NCI-H345 treated with DMSO at 0.1 percent for 48 hours (cell line): ENCODE data around the gene RNF168.
"Not testable (repeated sequence)": the region's sequence is repeated elsewhere in the genome, so short reads cannot be mapped to it uniquely, and the experiment has no call there.

ENCODE experiments used
- DNase-seq: peaks from one replicate; lab custom pipeline; 2025; ENCODE audit not compliant: unreplicated experiment; lab: John Stamatoyannopoulos, UW

The RNF168 gene

GRCh38 chr3:196503196-196504076 is at the start of gene RNF168:
RNF168 (minus strand) TSS chr3:196503768; CDS start chr3:196503173, 595 bp downstream.
- DNase-seq: peak; percentile 92

DNA sequence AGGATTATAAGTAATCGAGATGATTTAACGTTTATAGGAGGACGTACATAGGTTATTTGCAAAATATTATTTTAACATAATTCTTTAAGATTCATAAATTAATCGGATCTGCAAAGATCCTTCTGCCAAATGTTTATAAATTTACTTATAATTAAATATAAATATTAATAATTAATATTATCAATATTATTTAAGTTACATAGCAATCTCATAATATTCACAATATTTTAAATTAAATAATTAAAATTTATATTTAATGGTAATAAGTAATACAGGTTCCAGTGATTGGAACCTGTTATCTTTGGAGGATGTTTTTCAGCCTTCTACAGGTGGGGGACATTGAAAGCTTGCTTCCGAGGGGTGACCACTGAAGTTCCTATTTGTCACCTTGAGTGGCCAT is 48.7 kb upstream of the RNF168 start:
- no peak for DNase-seq

GRCh38 chr3:196550172-196550571 is 46.6 kb upstream of the RNF168 start:
- DNase-seq: not testable (repeated sequence)

- DNase-seq: not testable (repeated sequence)
These were observed 45.7 kb upstream of the RNF168 start for GRCh38 chr3:196549312-196549711.

DNA sequence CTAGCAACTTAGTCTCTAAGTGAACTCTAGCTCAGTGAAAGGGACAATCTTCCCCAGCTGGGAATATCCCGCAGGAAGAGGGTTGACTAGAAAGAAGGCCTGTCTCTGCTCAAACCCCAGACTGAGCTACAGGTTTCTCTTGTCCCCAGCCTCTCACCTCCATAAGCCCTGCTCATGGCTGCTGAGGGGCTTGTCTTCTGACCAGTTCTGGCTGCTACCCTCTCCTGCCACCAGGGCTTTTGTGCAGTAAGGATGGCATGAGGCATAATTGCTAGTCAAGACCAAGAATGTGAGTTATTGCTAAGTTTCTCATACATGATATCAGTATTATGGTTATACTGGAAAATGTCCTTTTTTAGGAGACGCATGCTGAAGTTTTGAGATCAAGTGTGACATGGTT is 43.5 kb upstream of the RNF168 start:
- DNase-seq: no peak

DNA sequence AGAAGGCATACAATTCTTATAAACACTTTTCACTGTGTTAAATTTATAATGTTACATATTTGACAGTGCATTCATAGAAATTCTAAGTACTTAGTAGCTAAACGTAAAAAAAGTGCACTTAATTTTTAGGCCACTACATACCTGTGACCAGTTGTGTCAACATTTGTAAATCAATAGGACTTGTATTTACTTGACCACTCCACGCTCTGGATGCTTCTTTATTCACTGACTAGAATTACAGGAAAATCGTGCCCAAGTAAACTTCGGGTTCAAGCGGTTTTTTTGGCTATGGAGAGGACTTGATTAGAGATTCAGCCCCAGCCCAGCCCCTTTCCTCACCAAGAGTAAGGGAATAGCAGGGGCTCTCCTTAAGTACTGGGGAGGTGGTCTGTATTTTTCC is 43.0 kb upstream of the RNF168 start:
- DNase-seq: no peak

GRCh38 chr3:196544491-196544992 is 41.0 kb upstream of the RNF168 start:
- DNase-seq: no peak

DNA sequence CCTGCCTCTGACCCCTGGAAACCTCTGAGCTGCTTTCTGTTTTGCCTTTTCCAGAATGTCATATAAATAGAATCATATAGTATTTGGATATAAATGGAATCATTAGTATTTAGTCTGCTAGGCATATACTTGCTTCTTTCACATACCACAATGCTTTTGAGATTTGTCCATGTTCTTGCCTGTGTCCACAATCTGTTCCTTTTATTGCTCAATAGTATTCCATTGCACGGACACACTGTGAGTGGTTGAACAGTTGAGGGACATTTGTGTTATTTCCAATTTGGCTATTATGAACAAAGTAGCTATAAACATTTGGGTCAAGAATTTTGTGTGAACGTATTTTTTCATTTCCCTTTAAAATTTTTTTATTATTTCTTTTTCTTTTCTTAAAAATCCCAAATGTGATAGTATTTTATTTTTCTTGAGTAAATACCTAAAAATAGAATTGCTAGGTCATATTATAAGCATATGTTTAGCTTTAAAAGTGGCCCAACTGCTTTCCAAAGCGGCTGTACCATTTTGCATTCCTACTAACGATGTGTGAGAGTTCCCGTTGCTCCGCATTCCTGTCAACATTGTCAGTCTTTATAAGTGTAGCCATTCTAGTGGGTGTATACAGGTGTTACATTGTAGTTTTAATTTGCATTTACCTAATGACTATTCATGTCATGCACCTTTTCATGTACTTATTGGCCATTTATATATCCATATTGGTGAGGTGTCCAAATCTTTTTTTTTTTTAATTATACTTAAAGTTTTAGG is 38.3 kb upstream of the RNF168 start:
- DNase-seq: no peak

- DNase-seq: peak; percentile 18
These were observed 33.9 kb upstream of the RNF168 start for GRCh38 chr3:196537319-196537984.

DNA sequence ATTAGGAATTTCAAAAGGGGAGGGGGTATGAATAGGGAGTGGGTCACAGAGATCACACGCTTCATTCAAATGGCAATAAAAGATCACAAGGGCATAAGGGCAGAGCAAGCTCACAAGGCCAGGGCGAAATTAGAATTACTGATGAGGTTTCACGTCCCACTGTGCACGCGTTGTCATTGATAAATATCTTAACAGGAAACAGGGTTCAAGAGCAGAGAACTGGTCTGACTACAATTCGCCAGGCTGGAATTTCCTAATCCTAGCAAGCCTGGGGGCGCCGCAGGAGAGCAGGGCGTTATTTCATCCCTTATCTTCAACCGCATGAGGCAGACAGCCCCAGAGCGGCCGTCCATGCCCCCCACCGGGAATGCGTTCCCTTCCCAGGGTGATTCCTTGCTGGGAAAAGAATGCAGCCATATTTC is 29.7 kb upstream of the RNF168 start:
- DNase-seq: no peak

- no peak for DNase-seq
These were observed 27.9 kb upstream of the RNF168 start for GRCh38 chr3:196531418-196531817.

GRCh38 chr3:196528639-196529233 is 25.2 kb upstream of the RNF168 start:
- peak; percentile 72 for DNase-seq

GRCh38 chr3:196525141-196525540 is 21.6 kb upstream of the RNF168 start:
- no peak for DNase-seq

DNA sequence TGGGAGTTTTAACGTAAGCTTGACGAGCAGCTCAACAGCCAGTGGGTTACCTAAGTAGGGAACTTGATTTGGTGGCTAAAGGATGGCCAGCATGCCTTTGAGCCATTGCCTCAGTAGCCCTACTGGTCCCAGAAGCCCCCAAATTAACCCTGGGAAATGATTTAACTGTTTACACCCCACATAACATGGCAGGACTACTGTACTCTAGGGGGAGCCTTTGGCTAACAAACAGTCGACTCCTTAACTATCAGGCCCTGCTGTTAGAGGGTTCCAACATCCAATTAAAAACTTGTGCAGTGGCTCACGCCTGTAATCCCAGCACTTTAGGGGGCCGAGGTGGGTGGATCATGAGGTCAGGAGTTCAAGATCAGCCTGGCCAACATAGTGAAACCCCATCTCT is 21.0 kb upstream of the RNF168 start:
- DNase-seq: no peak

DNA sequence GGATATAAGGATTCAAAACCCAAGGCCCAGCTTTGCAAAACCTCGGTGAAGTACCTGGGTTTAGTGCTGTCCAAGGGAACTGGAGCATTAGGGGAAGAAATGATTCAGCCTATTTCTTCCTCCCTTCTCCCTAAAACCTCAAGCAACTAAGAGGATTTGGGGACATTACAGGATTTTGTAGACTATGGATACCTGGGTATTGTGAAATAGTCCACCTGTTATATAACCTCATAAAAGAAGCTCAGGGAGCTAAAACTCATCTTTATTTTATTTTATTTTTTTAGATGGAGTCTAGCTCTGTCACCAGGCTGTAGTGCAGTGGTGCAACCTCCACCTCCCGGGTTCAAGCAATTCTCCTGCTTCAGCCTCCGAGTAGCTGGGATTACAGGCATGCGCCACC is 20.3 kb upstream of the RNF168 start:
- DNase-seq: no peak

DNA sequence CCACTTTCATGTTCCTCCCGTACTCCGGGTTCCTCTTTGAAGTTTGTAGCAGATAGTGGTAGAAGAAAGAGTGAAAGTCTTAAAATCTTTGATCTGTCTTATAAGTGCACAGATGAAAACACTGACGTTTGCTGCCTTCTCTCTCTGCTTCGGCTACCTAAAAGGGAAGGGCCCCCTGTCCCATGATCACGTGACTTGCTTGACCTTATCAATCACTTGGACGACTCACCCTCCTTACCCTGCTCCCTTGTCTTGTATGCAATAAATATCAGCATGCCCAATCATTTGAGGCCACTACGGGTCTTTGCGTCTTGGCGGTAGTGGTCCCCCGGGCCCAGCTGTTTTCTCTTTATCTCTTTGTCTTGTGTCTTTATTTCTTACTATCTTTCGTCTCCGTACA is 17.7 kb upstream of the RNF168 start:
- not testable (repeated sequence) for DNase-seq

DNA sequence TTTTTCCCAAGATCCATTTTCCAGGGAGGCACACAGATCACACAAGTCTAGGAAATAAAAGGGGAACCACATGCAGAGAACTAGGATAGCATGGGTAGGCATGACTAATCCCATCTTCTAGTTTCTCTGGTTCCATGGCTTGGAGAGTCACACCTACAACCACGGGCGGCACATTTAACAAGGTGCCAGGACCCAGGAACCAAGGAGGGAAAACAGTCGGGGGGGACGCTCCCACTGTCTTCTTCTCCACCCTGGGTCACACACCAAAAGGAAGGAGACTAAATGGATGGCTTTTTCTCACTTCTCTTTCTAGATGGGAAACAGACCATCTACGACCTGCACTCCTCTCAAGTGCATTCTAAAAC is 16.1 kb upstream of the RNF168 start:
- DNase-seq: no peak

DNA sequence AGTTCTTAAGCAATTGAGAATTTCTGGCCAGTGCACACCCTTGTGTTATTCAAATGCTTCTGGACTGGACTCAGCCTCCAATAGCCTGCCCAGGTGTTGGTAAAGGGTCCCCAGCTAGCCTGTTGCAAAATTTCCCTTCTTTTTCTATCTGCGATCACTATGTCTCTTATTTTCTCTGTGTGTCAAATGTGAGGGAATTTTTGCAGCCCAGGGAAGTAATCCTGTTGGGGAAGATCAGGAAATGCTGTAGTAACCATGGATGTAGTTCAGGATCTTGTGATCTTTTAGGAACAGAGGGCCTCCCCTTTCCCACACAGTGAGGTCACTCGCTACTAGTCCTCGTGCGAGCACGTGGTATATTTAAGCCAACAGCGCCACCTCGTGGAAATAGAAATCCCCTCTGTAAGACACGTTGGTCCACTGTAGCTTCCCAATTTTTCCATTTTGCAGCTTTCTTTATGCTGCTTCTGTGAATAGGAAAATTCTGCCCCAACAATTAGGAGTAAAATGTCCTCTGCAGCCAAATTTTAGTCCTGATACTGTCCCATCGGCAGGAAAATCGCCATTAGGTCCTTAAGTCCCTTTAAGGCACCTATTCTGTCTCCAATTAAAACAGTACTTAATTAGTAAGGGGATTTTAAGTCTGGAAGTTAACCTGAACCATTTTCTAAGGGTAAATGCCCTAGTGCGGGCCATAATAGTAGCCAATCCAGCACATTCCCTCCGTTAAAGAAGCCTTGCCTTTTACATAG is 15.6 kb upstream of the RNF168 start:
- no peak for DNase-seq

DNA sequence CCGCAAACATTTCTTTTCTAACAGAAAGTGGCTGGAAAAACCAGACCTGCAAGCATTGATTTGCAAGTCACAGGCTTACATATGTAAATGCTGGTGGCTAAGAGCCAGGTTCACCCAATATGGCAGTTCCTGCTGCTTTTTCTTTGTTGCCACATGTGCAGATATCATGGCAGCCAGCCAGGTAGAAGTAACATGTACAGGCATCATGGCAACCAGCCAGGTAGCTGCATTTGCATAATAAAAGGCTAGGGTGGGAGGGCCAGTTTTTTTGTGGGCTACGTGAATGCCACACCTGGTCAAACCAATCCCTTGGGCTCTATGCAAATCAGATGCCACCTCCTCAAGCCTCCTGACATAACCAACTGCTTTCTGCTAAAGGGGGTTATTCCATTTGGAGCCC is 14.4 kb upstream of the RNF168 start:
- peak; percentile 96 for DNase-seq

GRCh38 chr3:196517162-196517800 is 13.7 kb upstream of the RNF168 start:
- no peak for DNase-seq
